NCI-H510A treated with DMSO at 0.1 percent for 48 hours (cell line): ENCODE data around the gene LAMB1.
A peak's percentile ranks its signal among the peaks of the same experiment; 100 is the strongest.

ENCODE experiments used
- DNase-seq: peaks from one replicate; lab custom pipeline; 2025; lab: John Stamatoyannopoulos, UW

LAMB1 gene

DNA sequence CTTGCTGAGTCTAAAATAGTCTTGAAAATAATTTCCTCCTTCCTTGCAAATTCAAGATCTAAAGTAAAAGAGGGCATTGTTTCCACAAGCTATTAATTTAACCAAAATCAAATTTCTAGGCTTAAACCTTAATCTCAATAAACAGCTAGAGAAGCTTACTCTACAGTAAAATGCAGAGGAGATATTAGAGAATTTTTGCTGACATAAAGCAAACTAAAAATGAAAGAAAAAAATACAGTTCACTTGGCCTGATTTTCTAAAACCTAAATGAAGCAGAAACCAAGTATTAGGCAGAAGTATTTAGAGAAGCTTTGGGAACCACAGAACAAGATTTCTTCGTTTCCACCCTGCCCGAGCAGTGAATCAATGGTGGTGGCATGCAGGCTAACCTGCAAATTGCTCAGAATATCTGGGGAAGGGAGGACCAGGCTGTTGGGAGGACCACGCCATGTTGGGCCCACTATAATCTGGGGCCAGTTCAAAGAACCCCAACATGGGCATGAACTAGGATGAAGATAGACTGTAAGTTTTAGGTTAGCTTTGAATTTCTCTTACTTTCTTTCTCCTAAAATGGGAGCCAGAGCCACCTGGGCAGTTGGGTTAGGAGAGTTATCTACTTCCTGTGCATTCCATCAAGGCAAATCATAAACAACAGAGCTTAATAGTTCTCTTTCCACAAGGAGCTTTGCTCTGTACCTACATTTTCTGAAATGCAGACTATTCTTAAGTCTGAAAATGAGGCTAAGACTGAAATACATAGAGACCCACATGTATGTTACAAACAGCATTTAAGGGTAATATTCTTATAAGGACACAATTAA is 4.1 kb downstream of the LAMB1 start:
- DNase-seq, result no peak

GRCh38 chr7:107998150-107998549 is 4.8 kb downstream of the LAMB1 start:
- no peak for DNase-seq

GRCh38 chr7:107996072-107996882 is 6.7 kb downstream of the LAMB1 start:
- no peak for DNase-seq

DNA sequence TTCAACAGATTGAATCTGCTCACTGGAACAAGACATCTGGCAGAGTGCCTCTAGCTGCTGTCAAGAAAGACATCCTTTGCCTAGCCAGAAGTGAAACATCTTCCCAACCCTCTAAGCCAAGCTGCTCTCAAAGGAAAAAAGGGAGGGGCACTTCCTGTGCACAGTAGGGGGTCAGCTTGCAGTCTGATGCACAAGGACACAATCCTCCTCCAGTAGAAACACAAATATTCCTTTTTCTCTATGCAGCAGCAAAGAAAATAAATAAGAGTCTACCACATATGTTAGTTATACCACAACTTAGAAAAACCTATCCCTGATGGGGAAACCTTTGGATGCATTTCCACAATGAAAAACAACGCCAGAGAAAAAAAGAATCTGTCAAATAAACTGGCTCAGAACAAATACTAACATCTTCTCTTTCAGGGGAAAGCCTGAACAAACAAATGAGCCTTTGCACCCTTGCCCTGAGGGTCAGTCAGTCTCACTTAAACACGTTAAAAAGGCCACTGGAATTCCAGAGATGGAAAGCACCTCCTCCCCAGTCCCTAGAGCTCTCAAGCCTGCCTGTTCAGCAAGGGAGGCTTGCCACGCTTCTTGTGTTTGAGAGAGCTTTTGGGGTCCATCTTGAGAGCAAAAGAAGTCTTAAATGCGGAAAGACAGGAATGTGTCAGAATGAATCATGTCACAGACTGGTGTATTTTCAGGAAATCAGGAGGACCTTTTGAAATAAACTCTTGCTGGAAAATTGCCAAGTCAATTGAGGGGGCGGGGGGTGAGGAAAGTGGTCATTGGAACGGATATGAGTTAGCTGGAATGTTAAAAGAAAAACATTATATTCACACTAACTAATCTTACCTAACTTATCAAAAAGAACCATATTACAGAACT is 7.5 kb downstream of the LAMB1 start:
- no peak for DNase-seq

DNA sequence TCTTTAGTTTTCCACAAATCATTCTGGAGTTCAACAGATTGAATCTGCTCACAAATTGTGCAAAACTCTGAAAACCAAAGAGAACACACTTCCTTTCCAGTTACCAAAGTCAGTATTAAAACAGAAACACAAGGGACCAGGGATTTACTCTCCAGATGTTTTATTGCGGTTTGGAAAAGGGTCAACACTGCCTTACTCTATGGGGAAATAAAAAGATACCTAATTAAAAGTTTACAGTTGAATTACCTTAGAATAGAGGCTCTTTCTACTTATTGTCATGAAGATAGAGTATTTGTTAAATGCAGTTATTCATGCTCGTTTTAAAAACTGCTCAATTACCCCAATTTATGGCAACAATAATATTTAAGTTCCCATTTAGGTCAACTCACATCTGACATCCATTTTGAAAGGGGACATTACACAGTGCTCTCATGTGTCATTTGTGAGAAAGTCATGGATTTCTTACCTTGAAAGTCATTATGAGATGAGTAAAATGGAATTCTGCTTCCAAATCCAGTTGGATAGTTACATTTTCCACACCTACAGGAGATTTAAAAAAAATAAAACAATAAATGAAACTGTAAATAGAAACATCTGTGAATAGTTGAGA is 8.4 kb downstream of the LAMB1 start:
- no peak for DNase-seq

DNA sequence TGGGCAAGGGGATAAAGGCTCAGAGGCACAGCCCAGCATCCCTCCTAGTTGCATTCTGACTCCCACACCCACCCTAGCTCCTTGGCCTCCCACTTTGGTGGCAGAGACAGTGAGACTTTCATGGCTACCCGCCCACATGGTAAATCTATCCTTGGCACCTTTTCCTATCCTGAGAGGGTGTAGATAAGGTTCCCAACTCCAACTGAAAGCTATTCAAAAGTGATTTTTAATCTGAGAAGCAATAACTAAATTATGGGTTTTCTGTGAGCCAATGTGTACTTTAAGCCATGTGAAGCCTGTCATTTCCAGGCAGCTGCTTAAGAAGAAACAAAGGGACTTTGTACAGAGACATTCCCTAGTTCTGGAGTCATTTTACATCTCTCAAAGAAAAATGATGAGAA is 9.1 kb downstream of the LAMB1 start:
- no peak for DNase-seq

DNA sequence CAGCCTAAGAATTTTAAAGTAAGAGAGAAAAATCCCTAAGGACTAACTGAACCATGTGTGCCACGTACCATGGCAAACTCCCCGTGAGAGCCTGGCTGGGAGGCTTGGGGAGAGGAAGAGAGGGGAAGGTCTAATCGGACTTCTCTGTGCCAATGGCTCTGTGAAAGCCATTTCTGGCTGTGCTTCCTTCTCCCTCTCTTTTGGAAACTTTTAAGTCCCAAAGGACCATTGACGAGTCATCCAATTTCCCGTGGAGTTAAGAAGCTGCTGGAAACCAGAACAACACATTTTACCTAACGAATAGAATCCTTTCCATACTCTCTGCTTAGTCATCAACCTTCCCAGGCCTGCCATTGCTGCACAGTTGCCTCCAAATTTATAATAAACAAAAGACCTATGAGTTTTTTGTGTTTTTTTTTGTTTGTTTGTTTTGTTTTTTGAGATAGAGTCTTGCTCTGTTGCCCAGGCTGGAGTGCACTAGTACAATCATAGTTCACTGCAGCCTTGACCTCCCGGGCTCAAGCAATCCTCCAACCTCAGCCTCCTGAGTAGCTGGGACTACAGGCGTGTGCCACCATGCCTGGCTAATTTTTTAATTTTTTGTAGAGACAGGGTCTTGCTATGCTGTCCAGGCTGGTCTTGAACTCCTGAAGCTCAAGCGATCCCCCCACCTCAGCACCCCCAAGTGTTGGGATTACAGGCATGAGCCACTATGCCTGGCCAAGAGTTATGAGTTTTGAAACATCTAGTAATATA is 13.2 kb downstream of the LAMB1 start:
- no peak for DNase-seq

DNA sequence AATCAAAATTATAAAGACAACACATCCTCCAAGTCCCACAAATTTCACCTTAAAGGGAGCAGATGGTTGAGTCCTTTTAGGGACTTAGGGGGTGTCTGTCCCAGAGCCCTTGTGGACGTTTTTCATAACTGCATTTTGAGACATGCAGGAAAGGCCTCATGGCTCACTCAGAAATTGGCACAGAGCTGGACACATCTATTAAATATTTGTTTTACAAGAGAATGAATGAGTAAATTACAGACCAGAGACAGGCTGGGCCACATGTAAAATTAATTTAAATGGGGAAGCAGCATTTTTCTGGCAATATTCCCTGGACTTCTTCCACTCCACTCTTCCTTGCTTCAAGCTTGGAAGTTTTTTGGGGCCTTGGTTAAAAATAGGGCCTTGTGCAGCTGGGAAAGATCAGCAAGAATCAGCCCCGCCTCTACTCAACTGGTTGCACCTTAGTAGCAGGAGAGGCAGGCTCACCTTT is 20.0 kb downstream of the LAMB1 start:
- DNase-seq, result no peak

DNA sequence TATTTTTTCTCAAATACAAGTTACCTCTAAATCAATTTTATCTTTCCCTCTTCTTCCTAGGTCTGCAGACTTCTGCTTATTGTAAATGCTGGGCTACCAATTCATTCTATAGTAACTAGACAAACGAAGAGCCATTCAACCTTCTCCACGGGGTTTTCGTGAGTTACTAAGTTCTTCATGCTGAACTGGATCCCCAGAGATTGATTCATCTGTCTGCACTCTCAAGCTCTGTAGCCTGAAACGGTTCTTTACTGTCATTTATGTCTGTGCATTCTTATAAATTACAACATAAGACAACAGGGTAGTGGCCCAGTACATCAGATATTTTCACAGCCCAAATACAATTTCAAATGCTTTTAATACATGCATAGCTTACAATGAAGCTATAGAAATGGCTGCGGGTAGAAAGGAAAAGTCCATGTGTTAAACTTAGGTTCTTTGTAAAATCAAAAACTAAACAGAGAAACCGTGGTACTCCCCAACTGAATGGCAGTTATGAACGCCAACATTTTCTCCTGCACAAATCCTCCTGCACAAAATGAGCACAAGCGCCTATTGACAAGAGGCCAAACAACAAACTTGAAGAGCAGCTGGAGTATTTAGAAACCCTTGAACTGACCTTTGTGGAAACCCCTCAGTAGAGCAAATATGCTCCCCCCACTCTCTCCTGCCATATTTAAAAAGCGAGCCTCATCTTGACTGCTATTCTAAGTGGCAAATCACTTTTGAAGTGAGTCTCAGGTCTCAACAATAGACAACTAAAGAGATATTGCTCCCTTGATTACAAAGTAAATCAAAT is 20.7 kb downstream of the LAMB1 start:
- DNase-seq, result peak; percentile 48

DNA sequence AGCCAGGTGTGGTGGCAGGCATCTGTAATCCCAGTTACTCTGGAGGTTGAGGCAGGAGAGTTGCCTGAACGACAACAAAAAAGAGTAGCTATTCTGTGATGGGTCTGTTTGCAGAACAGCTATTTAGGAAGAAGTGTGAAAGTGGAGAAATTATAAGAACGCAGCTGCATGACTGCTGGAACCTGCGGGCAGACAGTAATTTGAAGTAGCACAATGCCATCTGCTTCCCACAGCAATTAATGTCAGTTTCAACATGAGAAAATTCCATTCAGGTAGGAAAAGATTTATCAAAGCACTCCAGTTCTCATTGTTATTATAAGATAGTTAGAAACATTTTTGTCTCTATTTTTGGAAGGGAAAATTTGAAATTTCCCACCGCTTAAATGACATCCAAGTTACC is 21.5 kb downstream of the LAMB1 start:
- no peak for DNase-seq

DNA sequence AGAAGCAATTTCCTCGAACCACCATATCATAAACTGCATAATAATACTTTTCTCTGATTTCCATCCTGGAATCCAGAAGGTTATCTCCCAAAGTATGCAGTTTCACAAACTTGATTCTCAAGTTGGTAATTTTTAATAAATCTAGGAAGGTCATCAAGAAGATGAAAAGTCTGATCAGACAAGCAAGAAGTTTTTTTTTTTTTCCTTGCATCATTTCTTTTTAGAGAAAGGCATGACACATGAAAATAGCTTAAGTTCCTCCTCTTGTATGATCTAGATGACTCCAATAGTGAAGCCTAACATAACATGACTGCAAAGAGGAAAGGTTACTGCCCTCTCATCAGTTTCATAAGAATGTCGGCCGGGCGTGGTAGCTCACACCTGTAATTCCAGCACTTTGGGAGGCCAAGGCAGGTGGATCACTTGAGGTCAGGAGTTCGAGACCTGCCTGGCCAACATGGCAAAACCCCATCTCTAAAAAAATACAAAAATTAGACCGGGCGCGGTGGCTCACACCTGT is 22.2 kb downstream of the LAMB1 start:
- no peak for DNase-seq

- DNase-seq, result no peak
Observed at GRCh38 chr7:107980171-107980570, 22.8 kb downstream of the LAMB1 start.

GRCh38 chr7:107978815-107979408 is 24.0 kb downstream of the LAMB1 start:
- DNase-seq, result no peak

DNA sequence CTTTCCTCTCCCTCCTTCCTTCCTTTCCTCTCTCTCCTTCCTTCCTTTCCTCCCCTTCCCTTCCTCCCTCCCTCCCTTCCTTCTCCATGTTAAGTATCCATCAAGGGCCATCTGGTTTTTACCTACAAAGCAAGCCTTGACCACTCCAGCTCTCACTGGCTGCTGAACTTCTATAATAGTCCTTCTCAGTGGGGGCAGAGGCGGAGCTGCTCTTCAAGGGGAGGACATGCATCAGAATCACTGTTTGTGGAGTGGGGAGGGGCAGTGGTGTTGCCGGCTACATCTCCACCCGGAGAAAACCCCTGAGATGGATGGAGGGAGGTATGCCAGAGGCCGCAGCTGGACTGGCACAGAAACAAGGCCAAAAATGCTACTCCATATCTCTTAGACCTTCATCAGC is 25.9 kb downstream of the LAMB1 start:
- no peak for DNase-seq

GRCh38 chr7:107976620-107977019 is 26.3 kb downstream of the LAMB1 start:
- no peak for DNase-seq

DNA sequence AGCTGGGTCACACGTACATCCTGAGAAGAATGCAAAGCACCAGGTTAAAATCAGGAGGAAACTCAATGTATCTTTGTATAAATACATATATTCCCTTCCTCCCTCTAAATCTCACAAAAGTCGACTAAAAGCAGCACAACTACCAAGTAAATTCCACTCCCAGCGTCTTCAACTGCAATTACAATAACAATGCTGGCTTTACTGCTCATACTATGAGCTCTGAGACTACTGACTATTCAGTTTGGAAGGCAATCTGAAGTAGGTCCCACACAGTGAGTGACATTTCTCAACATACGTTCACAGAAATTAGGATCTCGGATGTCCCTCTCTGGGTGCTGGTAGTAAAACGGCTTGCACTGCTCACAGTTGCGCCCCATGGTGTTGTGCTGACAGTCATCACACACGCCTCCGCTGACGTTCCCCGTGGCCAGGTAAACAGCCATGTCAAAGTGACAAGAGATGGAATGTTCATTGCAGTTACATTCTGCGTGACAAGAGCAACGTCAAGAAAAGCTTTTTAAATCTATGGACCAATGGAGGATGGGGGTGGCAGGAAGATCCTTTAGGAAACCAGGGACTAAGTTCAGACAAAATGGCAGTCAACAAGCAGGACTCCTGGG is 27.5 kb downstream of the LAMB1 start:
- no peak for DNase-seq

- DNase-seq, result no peak
Observed at GRCh38 chr7:107973861-107974260, 29.1 kb downstream of the LAMB1 start.

DNA sequence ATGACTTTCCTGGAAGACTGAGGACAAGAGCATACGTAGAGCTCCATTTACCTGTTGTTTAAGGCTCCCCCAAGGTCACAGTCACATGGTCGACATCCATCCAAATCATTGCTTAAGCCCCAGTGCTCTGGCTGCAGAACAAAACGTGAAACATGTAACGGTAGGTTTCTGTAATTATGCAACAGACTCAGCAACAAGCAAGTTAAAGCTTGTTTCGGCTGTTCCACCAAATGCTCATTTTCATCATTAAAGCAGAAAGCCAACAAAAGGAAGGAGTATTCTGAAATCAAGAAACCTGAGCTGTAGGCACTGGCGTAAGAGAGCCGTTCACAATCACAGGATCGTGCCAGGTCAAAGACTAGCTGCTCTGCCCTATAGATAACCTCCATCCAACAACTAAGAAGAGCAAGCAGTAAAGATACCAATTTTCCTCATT is 30.0 kb downstream of the LAMB1 start:
- no peak for DNase-seq

DNA sequence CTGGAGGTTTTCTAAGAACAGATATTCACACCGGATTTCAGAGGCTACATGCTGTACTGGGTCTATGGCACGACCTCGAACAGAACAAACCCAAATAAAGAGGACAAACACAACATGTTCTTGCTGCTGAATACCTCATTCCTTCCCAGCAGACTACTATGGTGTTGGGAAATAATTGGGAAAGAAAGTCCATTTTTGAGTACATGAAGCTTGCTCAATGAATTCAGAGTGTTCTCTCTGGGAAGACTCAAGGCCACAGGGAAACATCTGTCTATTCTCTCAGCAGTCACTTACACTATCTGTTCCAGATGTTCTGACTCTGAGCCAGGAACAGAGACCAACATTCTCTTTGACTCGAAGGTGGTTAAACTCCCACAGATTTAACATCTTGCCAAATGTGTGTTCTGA is 30.9 kb downstream of the LAMB1 start:
- no peak for DNase-seq
